Keratinocyte (primary cell): ENCODE data around the gene SMAD6. TPM values are rescaled to one million over a fixed set of nuclear protein-coding genes. Genes with fewer than 3 reads are reported as not detected.

ENCODE experiments used
- DNase-seq: peaks from one replicate; pipeline ENCODE4 v3.0.0-alpha.2; 2011; ENCODE audit warnings: low read depth, missing footprints, low spot score
- FAIRE-seq: peaks from 2 replicates; lab custom pipeline; 2011; peaks lifted over from hg19 to GRCh38; lab: Jason Lieb, UNC
- H2AFZ ChIP-seq: 2 replicates; pipeline ENCODE4 v1.6.0; 2012; ENCODE audit warnings: low read length, control low read depth, inconsistent platforms; ENCODE audit not compliant: control insufficient read depth
- H3K27ac ChIP-seq: 2 replicates; pipeline ENCODE4 v1.5.1; 2011; ENCODE audit warnings: low read length; ENCODE audit not compliant: control insufficient read depth, insufficient read depth
- H3K27me3 ChIP-seq: 3 replicates; pipeline ENCODE4 v1.6.0; 2011; ENCODE audit warnings: low read length; ENCODE audit not compliant: control insufficient read depth, insufficient read depth; ENCODE audit errors: extremely low read depth
- H3K36me3 ChIP-seq, 2 experiments: 2 replicates in 1 of 2; 3 replicates in 1 of 2; pipeline ENCODE4 v1.5.1; 2011; ENCODE audit warnings: low read length in 2 of 2, mild to moderate bottlenecking in 1 of 2; ENCODE audit not compliant: control insufficient read depth in 2 of 2, insufficient read depth in 2 of 2; ENCODE audit errors: extremely low read depth in 1 of 2
- H3K4me1 ChIP-seq: 3 replicates; pipeline ENCODE4 v1.5.1; 2011; ENCODE audit warnings: low read length; ENCODE audit not compliant: control insufficient read depth, insufficient read depth; ENCODE audit errors: extremely low read depth
- H3K4me2 ChIP-seq: 3 replicates; pipeline ENCODE4 v1.6.0; 2011; ENCODE audit warnings: low read depth, low read length; ENCODE audit not compliant: control insufficient read depth, insufficient read depth; ENCODE audit errors: extremely low read depth
- H3K4me3 ChIP-seq, 3 experiments: fragments of 200-600 bp in 1 of 3; sonication (generic) in 1 of 3; 2 replicates in 2 of 3; 3 replicates in 1 of 3; pipeline ENCODE4 v1.5.1; 2011 to 2016; ENCODE audit warnings: low read length in 3 of 3, mild to moderate bottlenecking in 3 of 3, control low read depth in 2 of 3, inconsistent platforms in 1 of 3, low read depth in 1 of 3, mixed read lengths in 1 of 3, mixed run types in 1 of 3, moderate library complexity in 1 of 3; ENCODE audit not compliant: control insufficient read depth in 2 of 3, insufficient read depth in 2 of 3; ENCODE audit errors: extremely low read depth in 1 of 3
- H3K79me2 ChIP-seq: 2 replicates; pipeline ENCODE4 v1.6.0; 2012; ENCODE audit warnings: low read length; ENCODE audit not compliant: control insufficient read depth, insufficient read depth
- H3K9ac ChIP-seq: 3 replicates; pipeline ENCODE4 v1.6.0; 2011; ENCODE audit warnings: low read length; ENCODE audit not compliant: control insufficient read depth, insufficient read depth; ENCODE audit errors: extremely low read depth
- H3K9me1 ChIP-seq: 3 replicates; pipeline ENCODE4 v1.6.0; 2011; ENCODE audit warnings: low read length; ENCODE audit not compliant: control insufficient read depth, insufficient read depth; ENCODE audit errors: extremely low read depth
- H3K9me3 ChIP-seq: 2 replicates; pipeline ENCODE4 v1.5.1; 2012; ENCODE audit warnings: low read depth, low read length; ENCODE audit not compliant: control insufficient read depth
- H4K20me1 ChIP-seq: 3 replicates; pipeline ENCODE4 v1.6.0; 2011; ENCODE audit warnings: low read length; ENCODE audit not compliant: control insufficient read depth, insufficient read depth; ENCODE audit errors: extremely low read depth
- EZH2 ChIP-seq: IDR thresholded peaks from one replicate; pipeline ENCODE4 v1.6.1; 2012; ENCODE audit warnings: inconsistent platforms, mild to moderate bottlenecking, low read length, moderate library complexity
- dilution Hi-C: fragments of 300-500 bp; cut with MboI; formaldehyde crosslinking; loops from one replicate; pipeline ENCODE4 v1.7.0; 2020; ENCODE audit warnings: low sequenced_read_pairs; ENCODE audit not compliant: extremely low pct_ligation_motif_present
- polyA plus RNA-seq, 5 experiments: library from polyadenylated mRNA; depleted of rRNA in 3 of 5; stranded (reverse) in 3 of 5; stranded (forward) in 1 of 5; unstranded in 1 of 5; fragments of >200 nt; gene quantifications; 1 replicate in 1 of 5; 2 replicates in 3 of 5; 3 replicates in 1 of 5; pipeline versions ENCODE4 v1.2.1 to v1.2.3, GENCODE V29; 2011 to 2012; ENCODE audit warnings: missing spikeins in 2 of 5, low read depth in 1 of 5, low replicate concordance in 1 of 5
- TF ChIP-seq, protein P1 (sequence below), 3 experiments: IDR thresholded peaks in 1 of 3; conservative IDR thresholded peaks in 1 of 3; optimal IDR thresholded peaks in 1 of 3; 2 replicates in 2 of 3; 3 replicates in 1 of 3; pipeline versions ENCODE3 to v1.5.1; 2011; ENCODE audit warnings: low read length in 3 of 3, mild to moderate bottlenecking in 3 of 3, moderate library complexity in 2 of 3, control low read depth in 1 of 3, inconsistent platforms in 1 of 3; ENCODE audit not compliant: insufficient read depth in 2 of 3; ENCODE audit errors: extremely low read depth in 1 of 3

SMAD6 gene
- polyA plus RNA-seq, 1 donor (not counting 4 experiments of a cell fraction or from before 2014, with no cell fraction given) = 0.03 TPM

DNA sequence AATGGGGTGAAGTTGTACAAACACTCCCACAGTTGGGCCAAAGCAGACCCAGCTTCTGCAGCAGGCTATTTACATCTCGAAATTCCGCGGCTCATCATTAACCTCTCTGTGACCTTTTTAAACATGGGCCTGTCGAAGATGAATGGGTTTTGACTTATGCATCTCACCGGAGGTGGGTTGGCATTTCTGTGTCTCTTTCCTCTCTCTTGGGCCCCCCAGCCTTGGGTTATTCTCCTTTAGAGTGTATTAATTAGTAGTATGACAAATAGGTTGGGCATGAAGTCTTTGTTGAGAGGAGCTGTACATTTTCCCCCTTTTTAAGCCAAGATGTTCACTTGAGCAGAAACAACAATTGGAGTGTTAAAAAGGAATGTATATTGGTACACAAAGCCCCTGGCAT, 9.8 kb downstream of the SMAD6 start:
- H2AFZ ChIP-seq = no peak overlapping the region
- peaks cover 5% of the 10 kb centered on the region for H3K27me3 ChIP-seq
- dilution Hi-C loops = loop anchor here (5.0 kb wide), 1 partner anchor 80 kb away; no protein-coding TSS in a partner anchor
- no peaks in the 10 kb centered on the region for H4K20me1 ChIP-seq
- no peak overlapping the region for H3K4me3 ChIP-seq
- H3K36me3 ChIP-seq = no peaks in the 10 kb centered on the region
- no peaks in the 10 kb centered on the region for H3K9me1 ChIP-seq
- H3K4me1 ChIP-seq = no peaks in the 10 kb centered on the region
- H3K9ac ChIP-seq = no peak overlapping the region
- no peaks in the 10 kb centered on the region for H3K9me3 ChIP-seq
- no peaks in the 10 kb centered on the region for H3K79me2 ChIP-seq
- FAIRE-seq = no peak
- no peak overlapping the region for H3K27ac ChIP-seq
- TF ChIP-seq, protein P1, sequence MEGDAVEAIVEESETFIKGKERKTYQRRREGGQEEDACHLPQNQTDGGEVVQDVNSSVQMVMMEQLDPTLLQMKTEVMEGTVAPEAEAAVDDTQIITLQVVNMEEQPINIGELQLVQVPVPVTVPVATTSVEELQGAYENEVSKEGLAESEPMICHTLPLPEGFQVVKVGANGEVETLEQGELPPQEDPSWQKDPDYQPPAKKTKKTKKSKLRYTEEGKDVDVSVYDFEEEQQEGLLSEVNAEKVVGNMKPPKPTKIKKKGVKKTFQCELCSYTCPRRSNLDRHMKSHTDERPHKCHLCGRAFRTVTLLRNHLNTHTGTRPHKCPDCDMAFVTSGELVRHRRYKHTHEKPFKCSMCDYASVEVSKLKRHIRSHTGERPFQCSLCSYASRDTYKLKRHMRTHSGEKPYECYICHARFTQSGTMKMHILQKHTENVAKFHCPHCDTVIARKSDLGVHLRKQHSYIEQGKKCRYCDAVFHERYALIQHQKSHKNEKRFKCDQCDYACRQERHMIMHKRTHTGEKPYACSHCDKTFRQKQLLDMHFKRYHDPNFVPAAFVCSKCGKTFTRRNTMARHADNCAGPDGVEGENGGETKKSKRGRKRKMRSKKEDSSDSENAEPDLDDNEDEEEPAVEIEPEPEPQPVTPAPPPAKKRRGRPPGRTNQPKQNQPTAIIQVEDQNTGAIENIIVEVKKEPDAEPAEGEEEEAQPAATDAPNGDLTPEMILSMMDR (optimal IDR thresholded peaks at IDR 0.05 in 1 of 3, IDR thresholded peaks at IDR 0.05 in 1 of 3, conservative IDR thresholded peaks at IDR 0.05 in 1 of 3; ENCODE audit: extremely low read depth in 1 of 3, insufficient read depth in 2 of 3, low read length in 3 of 3) = no peak
- no peak for TF ChIP-seq EZH2
- DNase-seq = no peak
- H3K4me2 ChIP-seq = no peak overlapping the region

DNA sequence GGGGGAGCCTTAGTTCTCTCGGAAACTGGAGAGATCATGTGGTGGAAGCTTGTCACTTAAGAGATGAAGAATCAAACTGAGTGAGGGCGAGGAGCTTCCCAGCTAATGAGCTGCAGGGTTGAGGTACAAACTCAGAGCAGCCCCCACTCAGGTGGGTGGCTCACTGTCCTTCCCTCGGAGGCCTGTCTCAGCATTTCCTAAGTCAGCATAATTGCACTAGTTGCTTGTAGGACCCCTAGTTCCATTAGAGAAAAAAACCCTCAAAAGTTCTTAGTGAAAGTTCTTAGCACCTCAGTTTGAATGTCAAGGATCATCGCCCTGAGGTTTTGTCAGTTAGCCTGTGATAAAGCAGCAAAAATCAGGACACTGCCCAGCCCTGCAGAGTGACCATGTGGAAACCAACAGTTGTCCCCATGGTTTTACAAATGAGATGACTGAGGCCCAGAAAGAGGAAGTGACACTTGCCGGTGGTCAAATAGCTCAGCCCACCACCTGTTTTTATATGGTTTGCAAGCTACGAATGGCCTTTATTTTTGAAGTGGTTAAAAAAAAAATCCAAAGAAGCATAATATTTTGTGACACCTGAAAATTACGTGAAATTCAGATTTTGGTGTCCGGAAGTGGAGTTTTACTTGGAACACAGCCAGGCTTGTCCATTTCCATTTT, 11.9 kb downstream of the SMAD6 start:
- no peaks in the 10 kb centered on the region for H4K20me1 ChIP-seq
- H2AFZ ChIP-seq = no peak overlapping the region
- H3K27ac ChIP-seq = no peak overlapping the region
- no peak overlapping the region for H3K4me2 ChIP-seq
- no peaks in the 10 kb centered on the region for H3K9me3 ChIP-seq
- no peaks in the 10 kb centered on the region for H3K4me1 ChIP-seq
- no peaks in the 10 kb centered on the region for H3K36me3 ChIP-seq
- H3K9me1 ChIP-seq = no peaks in the 10 kb centered on the region
- H3K27me3 ChIP-seq = peaks cover 9% of the 10 kb centered on the region
- TF ChIP-seq EZH2 = no peak
- no peak for DNase-seq
- H3K9ac ChIP-seq = no peak overlapping the region
- no peaks in the 10 kb centered on the region for H3K79me2 ChIP-seq
- no peak overlapping the region for H3K4me3 ChIP-seq
- dilution Hi-C loops = loop anchor here (5.0 kb wide), 1 partner anchor 78 kb away; no protein-coding TSS in a partner anchor
- FAIRE-seq = no peak
